Esophagus squamous epithelium (tissue), 4 donors: ENCODE data around the gene CASP7.

ENCODE experiments used
- POLR2A ChIP-seq, 4 donors: fragments of 450-650 bp; IDR thresholded peaks; one replicate each; pipeline ENCODE4 v1.6.1; 2017; ENCODE audit warnings: antibody characterized with exemption in 4 of 4, mild to moderate bottlenecking in 4 of 4, moderate library complexity in 3 of 4
- TF ChIP-seq, protein P1 (sequence below), 6 experiments: fragments of 450-650 bp in 4 of 6; fragments of 200-600 bp in 2 of 6; sonication (generic) in 2 of 6; IDR thresholded peaks; one replicate each; pipeline ENCODE4 v1.5.1; 2016 to 2019; ENCODE audit warnings: antibody characterized with exemption in 6 of 6, mild to moderate bottlenecking in 4 of 6, moderate library complexity in 4 of 6

DNA sequence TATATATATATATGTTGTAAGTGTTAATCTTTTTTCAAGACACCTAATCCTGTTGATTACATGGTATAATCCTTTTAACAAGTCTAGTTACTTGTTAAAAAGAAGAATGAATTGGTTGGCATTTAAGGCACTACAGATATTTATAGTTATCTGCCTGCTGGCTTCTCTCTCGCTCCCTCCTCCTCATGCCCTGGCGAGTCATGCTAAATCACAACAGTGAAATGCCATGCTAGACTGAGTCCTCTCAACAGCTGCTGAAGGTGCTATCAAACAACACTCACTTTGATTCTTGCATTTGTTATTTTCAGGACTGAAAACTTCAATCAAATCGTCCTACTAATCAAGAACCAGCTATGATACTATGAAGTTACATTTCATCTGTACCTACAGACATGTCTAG lies 31.2 kb upstream of the CASP7 start:
- TF ChIP-seq, protein P1, sequence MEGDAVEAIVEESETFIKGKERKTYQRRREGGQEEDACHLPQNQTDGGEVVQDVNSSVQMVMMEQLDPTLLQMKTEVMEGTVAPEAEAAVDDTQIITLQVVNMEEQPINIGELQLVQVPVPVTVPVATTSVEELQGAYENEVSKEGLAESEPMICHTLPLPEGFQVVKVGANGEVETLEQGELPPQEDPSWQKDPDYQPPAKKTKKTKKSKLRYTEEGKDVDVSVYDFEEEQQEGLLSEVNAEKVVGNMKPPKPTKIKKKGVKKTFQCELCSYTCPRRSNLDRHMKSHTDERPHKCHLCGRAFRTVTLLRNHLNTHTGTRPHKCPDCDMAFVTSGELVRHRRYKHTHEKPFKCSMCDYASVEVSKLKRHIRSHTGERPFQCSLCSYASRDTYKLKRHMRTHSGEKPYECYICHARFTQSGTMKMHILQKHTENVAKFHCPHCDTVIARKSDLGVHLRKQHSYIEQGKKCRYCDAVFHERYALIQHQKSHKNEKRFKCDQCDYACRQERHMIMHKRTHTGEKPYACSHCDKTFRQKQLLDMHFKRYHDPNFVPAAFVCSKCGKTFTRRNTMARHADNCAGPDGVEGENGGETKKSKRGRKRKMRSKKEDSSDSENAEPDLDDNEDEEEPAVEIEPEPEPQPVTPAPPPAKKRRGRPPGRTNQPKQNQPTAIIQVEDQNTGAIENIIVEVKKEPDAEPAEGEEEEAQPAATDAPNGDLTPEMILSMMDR (IDR thresholded peaks at IDR 0.05) = no peak
- TF ChIP-seq POLR2A (IDR thresholded peaks at IDR 0.05) = no peak
